H9 (cell line): Measurements from ENCODE around the gene SLC25A39. TPM values are rescaled to one million over a fixed set of nuclear protein-coding genes. Genes with fewer than 3 reads are reported as not detected.

Experiments used
- DNase-seq: peaks from one replicate; pipeline ENCODE4 v3.0.0-alpha.2; 2017
- H2AFZ ChIP-seq: one replicate; pipeline ENCODE4 v1.6.1; 2013; ENCODE audit warnings: mild to moderate bottlenecking, low read length, control low read depth, moderate library complexity
- H2AK5ac ChIP-seq: 2 replicates; pipeline ENCODE4 v1.6.1; 2013; ENCODE audit warnings: low read length, control low read depth, mixed read lengths; ENCODE audit not compliant: insufficient read length
- H2BK120ac ChIP-seq: one replicate; pipeline ENCODE4 v1.6.1; 2013; ENCODE audit warnings: low read depth, mild to moderate bottlenecking, low read length, control low read depth, inconsistent platforms; ENCODE audit not compliant: poor library complexity, severe bottlenecking
- H2BK12ac ChIP-seq: 2 replicates; pipeline ENCODE4 v1.6.1; 2013; ENCODE audit warnings: low read length, control low read depth, mixed read lengths, low read depth; ENCODE audit not compliant: insufficient read length
- H2BK15ac ChIP-seq: 2 replicates; pipeline ENCODE4 v1.6.1; 2013; ENCODE audit warnings: low read depth, low read length, control low read depth
- H2BK20ac ChIP-seq: one replicate; pipeline ENCODE4 v1.6.1; 2013; ENCODE audit warnings: low read depth, mild to moderate bottlenecking, low read length, control low read depth, inconsistent platforms; ENCODE audit not compliant: poor library complexity, severe bottlenecking
- H2BK5ac ChIP-seq: 2 replicates; pipeline ENCODE4 v1.6.1; 2013; ENCODE audit warnings: low read length, control low read depth, mixed read lengths; ENCODE audit not compliant: insufficient read length
- H3K14ac ChIP-seq: 2 replicates; pipeline ENCODE4 v1.6.1; 2013; ENCODE audit warnings: low read length, control low read depth; ENCODE audit not compliant: insufficient read depth
- H3K18ac ChIP-seq: 2 replicates; pipeline ENCODE4 v1.6.1; 2013; ENCODE audit warnings: low read depth, mild to moderate bottlenecking, mixed read lengths, low read length, control low read depth; ENCODE audit not compliant: insufficient read length
- H3K23ac ChIP-seq: 2 replicates; pipeline ENCODE4 v1.6.1; 2013; ENCODE audit warnings: low read length, control low read depth, mixed read lengths, low read depth; ENCODE audit not compliant: insufficient read length
- H3K23me2 ChIP-seq: 2 replicates; pipeline ENCODE4 v1.6.1; 2013; ENCODE audit warnings: low read depth, mild to moderate bottlenecking, mixed read lengths, low read length, control low read depth; ENCODE audit not compliant: insufficient read length, poor library complexity, severe bottlenecking
- H3K27ac ChIP-seq: 2 replicates; pipeline ENCODE4 v1.5.1; 2013; ENCODE audit warnings: low read length, control low read depth, mixed read lengths, low read depth; ENCODE audit not compliant: insufficient read length
- H3K27me3 ChIP-seq: 2 replicates; pipeline ENCODE4 v1.6.1; 2013; ENCODE audit warnings: low read length, control low read depth, inconsistent platforms; ENCODE audit not compliant: insufficient read depth
- H3K4ac ChIP-seq: 2 replicates; pipeline ENCODE4 v1.6.1; 2013; ENCODE audit warnings: low read depth, mild to moderate bottlenecking, control low read depth, inconsistent platforms, low read length, moderate library complexity
- H3K4me1 ChIP-seq: 2 replicates; pipeline ENCODE4 v1.6.1; 2013; ENCODE audit warnings: low read length, control low read depth, inconsistent platforms; ENCODE audit not compliant: insufficient read depth
- H3K4me2 ChIP-seq: 2 replicates; pipeline ENCODE4 v1.6.1; 2013; ENCODE audit warnings: low read length, control low read depth, mixed read lengths; ENCODE audit not compliant: insufficient read length, insufficient read depth
- H3K56ac ChIP-seq: 2 replicates; pipeline ENCODE4 v1.6.1; 2013; ENCODE audit warnings: low read depth, mild to moderate bottlenecking, mixed read lengths, low read length, control low read depth; ENCODE audit not compliant: insufficient read length
- H3K79me1 ChIP-seq: 2 replicates; pipeline ENCODE4 v1.6.1; 2013; ENCODE audit warnings: low read depth, mild to moderate bottlenecking, moderate library complexity, low read length, control low read depth, inconsistent platforms; ENCODE audit not compliant: insufficient read depth, poor library complexity, severe bottlenecking
- H3K79me2 ChIP-seq: 2 replicates; pipeline ENCODE4 v1.6.1; 2013; ENCODE audit warnings: low read length, control low read depth, inconsistent platforms; ENCODE audit not compliant: insufficient read depth
- H3K9ac ChIP-seq: 2 replicates; pipeline ENCODE4 v1.6.1; 2013; ENCODE audit warnings: low read length, control low read depth, mixed read lengths; ENCODE audit not compliant: insufficient read length; ENCODE audit errors: extremely low read depth
- H3K9me3 ChIP-seq: one replicate; pipeline ENCODE4 v1.6.1; 2013; ENCODE audit warnings: low read depth, low read length, inconsistent platforms; ENCODE audit not compliant: control insufficient read depth
- H3T11ph ChIP-seq: one replicate; pipeline ENCODE4 v1.6.1; 2013; ENCODE audit warnings: mild to moderate bottlenecking, low read length, control low read depth, inconsistent platforms
- H4K20me1 ChIP-seq: one replicate; pipeline ENCODE4 v1.6.1; 2013; ENCODE audit not compliant: control insufficient read depth, insufficient read length, insufficient read depth
- H4K5ac ChIP-seq: 2 replicates; pipeline ENCODE4 v1.6.1; 2013; ENCODE audit warnings: low read depth, mild to moderate bottlenecking, mixed read lengths, low read length, control low read depth; ENCODE audit not compliant: insufficient read length
- H4K8ac ChIP-seq: replicated peaks from 2 replicates; pipeline ENCODE4 v1.6.1; 2013; ENCODE audit warnings: low read length, control low read depth, mixed read lengths, low read depth; ENCODE audit not compliant: insufficient read length
- H4K91ac ChIP-seq: 2 replicates; pipeline ENCODE4 v1.6.1; 2013; ENCODE audit warnings: low read depth, mild to moderate bottlenecking, moderate library complexity, mixed read lengths, low read length, control low read depth; ENCODE audit not compliant: insufficient read length
- H3K27ac Mint-ChIP-seq, 3 experiments: 2 replicates in 2 of 3; 3 replicates in 1 of 3; pipeline ENCODE4 v1.8.0; 2020 to 2021; ENCODE audit warnings: mixed read lengths in 3 of 3, mild to moderate bottlenecking in 1 of 3, moderate library complexity in 1 of 3
- H3K27me3 Mint-ChIP-seq: 2 replicates; pipeline ENCODE4 v1.8.0; 2021; ENCODE audit warnings: low read depth, mild to moderate bottlenecking, moderate library complexity, mixed read lengths
- H3K36me3 Mint-ChIP-seq, 3 experiments: 2 replicates in 2 of 3; 3 replicates in 1 of 3; pipeline ENCODE4 v1.8.0; 2020 to 2021; ENCODE audit warnings: low read depth in 3 of 3, mixed read lengths in 3 of 3; ENCODE audit not compliant: insufficient read depth in 1 of 3
- H3K4me1 Mint-ChIP-seq, 2 experiments: 2 replicates each; pipeline ENCODE4 v1.8.0; 2020; ENCODE audit warnings: mixed read lengths in 2 of 2
- H3K4me3 Mint-ChIP-seq, 2 experiments: 2 replicates in 1 of 2; 3 replicates in 1 of 2; pipeline ENCODE4 v1.8.0; 2020 to 2021; ENCODE audit warnings: mild to moderate bottlenecking in 2 of 2, mixed read lengths in 2 of 2, moderate library complexity in 1 of 2
- H3K9me3 Mint-ChIP-seq, 2 experiments: 2 replicates in 1 of 2; 3 replicates in 1 of 2; pipeline ENCODE4 v1.8.0; 2020; ENCODE audit warnings: mild to moderate bottlenecking in 2 of 2, mixed read lengths in 2 of 2, moderate library complexity in 1 of 2
- WGBS: extraction: QIAGEN DNeasy Blood & Tissue Kit; methylation state at CpG from one replicate; pipeline ENCODE4 v1.1.7; 2013; ENCODE audit warnings: missing lambda C conversion rate, low lambda C conversion rate, mixed read lengths; ENCODE audit not compliant: insufficient read length; ENCODE audit errors: extremely low coverage; 5-methylcytosine and 5-hydroxymethylcytosine counted together
- total RNA-seq: library from RNA; stranded (reverse); gene quantifications from 2 replicates; pipeline ENCODE4 v1.2.1, GENCODE V29; 2021
- TF ChIP-seq, protein P1 (sequence below): fragments of 200-600 bp; sonication (generic); conservative IDR thresholded peaks from 3 replicates; pipeline ENCODE4 v1.8.0; 2021; ENCODE audit warnings: antibody characterized with exemption, mild to moderate bottlenecking

Gene SLC25A39
- total RNA-seq, 1 experiment from 2014 or later: 227 TPM

DNA sequence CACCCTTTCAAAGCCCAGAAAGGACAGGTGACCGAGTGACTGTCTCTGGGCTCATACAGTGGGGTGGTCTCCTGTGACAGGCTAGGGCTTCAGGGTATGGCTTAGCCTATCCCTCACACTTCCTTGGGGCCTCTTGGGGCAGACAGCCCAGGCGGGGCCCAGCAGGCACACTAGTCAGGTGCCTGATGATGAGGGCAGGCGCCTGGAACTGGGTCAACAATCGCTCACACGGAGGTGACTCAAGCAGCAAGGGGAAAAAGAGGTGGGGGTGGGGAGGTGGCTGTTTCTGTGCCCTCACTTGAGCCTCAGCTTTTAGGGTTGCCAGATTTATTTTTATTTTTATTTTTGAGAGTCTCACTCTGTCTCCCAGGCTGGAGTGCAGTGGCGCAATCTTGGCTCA, 14.1 kb upstream of the SLC25A39 start:
- H2AK5ac ChIP-seq: no peak overlapping the region
- H3K4me3 Mint-ChIP-seq: no peak overlapping the region
- H2BK15ac ChIP-seq: no peak overlapping the region
- no peak overlapping the region for H2BK5ac ChIP-seq
- peaks cover 9% of the 10 kb centered on the region in 2 experiments for H3K4me1 Mint-ChIP-seq
- H3K36me3 Mint-ChIP-seq: no peaks in the 10 kb centered on the region
- H3K9me3 Mint-ChIP-seq: no peaks in the 10 kb centered on the region
- H3K27me3 Mint-ChIP-seq: peaks cover 29% of the 10 kb centered on the region
- H3K18ac ChIP-seq: no peak overlapping the region
- H3K79me1 ChIP-seq: no peaks in the 10 kb centered on the region
- TF ChIP-seq, protein P1, sequence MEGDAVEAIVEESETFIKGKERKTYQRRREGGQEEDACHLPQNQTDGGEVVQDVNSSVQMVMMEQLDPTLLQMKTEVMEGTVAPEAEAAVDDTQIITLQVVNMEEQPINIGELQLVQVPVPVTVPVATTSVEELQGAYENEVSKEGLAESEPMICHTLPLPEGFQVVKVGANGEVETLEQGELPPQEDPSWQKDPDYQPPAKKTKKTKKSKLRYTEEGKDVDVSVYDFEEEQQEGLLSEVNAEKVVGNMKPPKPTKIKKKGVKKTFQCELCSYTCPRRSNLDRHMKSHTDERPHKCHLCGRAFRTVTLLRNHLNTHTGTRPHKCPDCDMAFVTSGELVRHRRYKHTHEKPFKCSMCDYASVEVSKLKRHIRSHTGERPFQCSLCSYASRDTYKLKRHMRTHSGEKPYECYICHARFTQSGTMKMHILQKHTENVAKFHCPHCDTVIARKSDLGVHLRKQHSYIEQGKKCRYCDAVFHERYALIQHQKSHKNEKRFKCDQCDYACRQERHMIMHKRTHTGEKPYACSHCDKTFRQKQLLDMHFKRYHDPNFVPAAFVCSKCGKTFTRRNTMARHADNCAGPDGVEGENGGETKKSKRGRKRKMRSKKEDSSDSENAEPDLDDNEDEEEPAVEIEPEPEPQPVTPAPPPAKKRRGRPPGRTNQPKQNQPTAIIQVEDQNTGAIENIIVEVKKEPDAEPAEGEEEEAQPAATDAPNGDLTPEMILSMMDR: no peak
- H3K4me1 ChIP-seq: no peaks in the 10 kb centered on the region
- no peak overlapping the region for H4K5ac ChIP-seq
- no peak overlapping the region for H2BK20ac ChIP-seq
- H3K27ac Mint-ChIP-seq: no peak overlapping the region
- H3K9ac ChIP-seq: no peak overlapping the region
- no peak overlapping the region for H4K8ac ChIP-seq
- H2BK12ac ChIP-seq: no peak overlapping the region
- H3T11ph ChIP-seq: no peak overlapping the region
- no peak overlapping the region for H2BK120ac ChIP-seq
- H3K4me2 ChIP-seq: no peak overlapping the region
- no CpG with 5 or more reads among the region's 6 CpGs for WGBS
- H2AFZ ChIP-seq: no peak overlapping the region
- H3K23me2 ChIP-seq: no peaks in the 10 kb centered on the region
- no peaks in the 10 kb centered on the region for H3K27me3 ChIP-seq
- no peak overlapping the region for H3K14ac ChIP-seq
- H3K9me3 ChIP-seq: no peaks in the 10 kb centered on the region
- DNase-seq: peak; percentile 33
- H3K4ac ChIP-seq: no peak overlapping the region
- no peak overlapping the region for H3K27ac ChIP-seq
- H4K20me1 ChIP-seq: no peaks in the 10 kb centered on the region
- H3K79me2 ChIP-seq: no peaks in the 10 kb centered on the region
- H3K56ac ChIP-seq: no peak overlapping the region
- no peak overlapping the region for H4K91ac ChIP-seq
- no peak overlapping the region for H3K23ac ChIP-seq
